Panc1 (cell line): Measurements from ENCODE around the gene WBP2NL. TPM values are rescaled to one million over a fixed set of nuclear protein-coding genes. Genes with fewer than 3 reads are reported as not detected.

Experiments
- ATAC-seq: fragments of 200-7000 bp; cut with Tn5 transposase; 2 replicates; pipeline ENCODE4 v1.9.1; 2020; ENCODE audit warnings: mild to moderate bottlenecking, moderate library complexity
- BruUV-seq: library from RNA; stranded (reverse); fragments of 400-500 nt; replicated peaks from 2 replicates; lab custom pipeline; 2021; lab: Mats Ljungman, UMichigan
- CTCF ChIA-PET: fragments of 300-600 bp; sonication (Branson Sonifier 250); formaldehyde crosslinking; loops from one replicate; lab custom pipeline; 2022; ENCODE audit warnings: antibody characterized with exemption; lab: Charles Lee
- POLR2A ChIA-PET: fragments of 300-600 bp; sonication (Branson Sonifier 250); formaldehyde crosslinking; loops from one replicate; lab custom pipeline; 2022; ENCODE audit warnings: antibody characterized with exemption; lab: Charles Lee
- DNase-seq: peaks from one replicate; pipeline ENCODE4 v3.0.0-alpha.2; 2010; ENCODE audit warnings: low read depth, low spot score
- H3K27ac ChIP-seq: 2 replicates; pipeline ENCODE4 v1.5.1; 2011; ENCODE audit warnings: mild to moderate bottlenecking, low read length, inconsistent platforms
- H3K27me3 ChIP-seq: fragments of 200-500 bp; sonication (Bioruptor generic); 2 replicates; pipeline ENCODE4 v1.6.0; 2014; ENCODE audit warnings: low read length, inconsistent platforms; ENCODE audit not compliant: control insufficient read depth, insufficient read depth
- H3K36me3 ChIP-seq: fragments of 200-500 bp; sonication (Bioruptor generic); 2 replicates; pipeline ENCODE4 v1.5.1; 2014; ENCODE audit warnings: inconsistent platforms, mild to moderate bottlenecking, low read length, moderate library complexity; ENCODE audit not compliant: control insufficient read depth, insufficient read depth
- H3K4me1 ChIP-seq: 2 replicates; pipeline ENCODE4 v1.5.1; 2011; ENCODE audit warnings: inconsistent platforms, mild to moderate bottlenecking, low read length, moderate library complexity; ENCODE audit not compliant: control insufficient read depth, insufficient read depth
- H3K4me3 ChIP-seq, 2 experiments: 2 replicates each; pipeline ENCODE4 v1.5.1; 2011 to 2012; ENCODE audit warnings: low read depth in 2 of 2, low read length in 2 of 2, mild to moderate bottlenecking in 2 of 2, inconsistent platforms in 1 of 2, moderate library complexity in 1 of 2
- H3K9me3 ChIP-seq: fragments of 200-500 bp; sonication (Bioruptor generic); 2 replicates; pipeline ENCODE4 v1.5.1; 2014; ENCODE audit warnings: low read depth, mild to moderate bottlenecking, inconsistent platforms, low read length, moderate library complexity; ENCODE audit not compliant: control insufficient read depth, insufficient read depth
- CTCF ChIP-seq: fragments of 450-650 bp; IDR thresholded peaks from 2 replicates; pipeline ENCODE4 v1.5.1; 2017; ENCODE audit warnings: mild to moderate bottlenecking
- POLR2AphosphoS5 ChIP-seq: IDR thresholded peaks from 2 replicates; pipeline ENCODE4 v1.6.1; 2012; ENCODE audit warnings: mild to moderate bottlenecking, low read depth, low read length, moderate library complexity
- REST ChIP-seq, 2 experiments: IDR thresholded peaks; 2 replicates each; pipeline ENCODE4 v1.6.1; 2011 to 2012; ENCODE audit warnings: low read depth in 2 of 2, control low read depth in 1 of 2, low read length in 1 of 2, mild to moderate bottlenecking in 1 of 2, moderate library complexity in 1 of 2; ENCODE audit not compliant: insufficient read depth in 1 of 2
- SIN3A ChIP-seq: IDR thresholded peaks from 2 replicates; pipeline ENCODE4 v1.6.1; 2012; ENCODE audit warnings: low read depth, mild to moderate bottlenecking, low read length, moderate library complexity, borderline replicate concordance; ENCODE audit not compliant: insufficient read depth
- TCF7L2 ChIP-seq: IDR thresholded peaks from 2 replicates; pipeline ENCODE4 v1.6.1; 2011; ENCODE audit warnings: mild to moderate bottlenecking, low read depth, low read length, inconsistent platforms
- in situ Hi-C: cut with HindIII; loops from 2 replicates; pipeline ENCODE4 v1.10.0; 2016; ENCODE audit warnings: low sequenced_read_pairs, low pct_unique_long_range_greater_than_20kb
- intact Hi-C: fragments of 100-400 bp; cut with micrococcal nuclease; formaldehyde crosslinking; loops from one replicate; pipeline ENCODE4 v1.10.0; 2022; ENCODE audit not compliant: unreplicated experiment
- total RNA-seq: library from RNA; stranded (reverse); gene quantifications from one replicate; pipeline ENCODE4 v1.2.1, GENCODE V29; 2021; ENCODE audit not compliant: unreplicated experiment

Gene WBP2NL
- total RNA-seq, 1 experiment from 2014 or later, result 0.44 TPM

DNA sequence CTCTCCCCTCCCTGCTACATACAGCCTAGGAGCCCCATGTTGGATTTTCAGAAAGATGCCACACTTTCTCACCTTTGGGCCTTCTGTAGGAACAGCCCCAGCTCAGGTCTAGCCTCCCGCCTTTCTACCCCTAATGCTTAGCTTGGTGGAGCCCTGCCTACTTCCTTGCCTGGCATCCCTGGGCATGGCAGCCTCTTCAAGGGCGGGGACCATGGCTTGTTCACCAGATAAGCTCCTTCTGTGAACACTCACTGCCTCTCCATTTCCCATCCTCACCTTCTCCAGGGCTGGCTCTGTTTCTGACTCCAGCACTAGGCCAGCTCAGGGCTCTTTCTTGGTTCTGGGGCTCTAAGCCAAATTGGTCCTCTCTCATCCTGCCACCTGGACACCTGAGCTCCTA lies 28.0 kb upstream of the WBP2NL start:
- DNase-seq (no peak), ATAC-seq (no peak)
- ChIA-PET POLR2A (no interaction called here), CTCF (no interaction called here)
- no peaks in the 10 kb centered on the region for H3K36me3 ChIP-seq
- no TSS peak for BruUV-seq
- H3K4me3 ChIP-seq, result no peak overlapping the region
- H3K4me1 ChIP-seq, result no peaks in the 10 kb centered on the region
- 0 out of 2 replicates have a peak, but pooled peaks cover 2% of the 10 kb centered on the region for H3K27me3 ChIP-seq
- H3K9me3 ChIP-seq, result no peaks in the 10 kb centered on the region
- TF ChIP-seq CTCF (no peak), POLR2AphosphoS5 (no peak), SIN3A (no peak), TCF7L2 (no peak), REST (IDR thresholded peaks at IDR 0.05; ENCODE audit: insufficient read depth in 1 of 2, low read depth in 2 of 2, low read length in 1 of 2) (no peak)
- intact Hi-C loops (no loop called here), in situ Hi-C loops (no loop called here)
- H3K27ac ChIP-seq, result no peak overlapping the region

DNA sequence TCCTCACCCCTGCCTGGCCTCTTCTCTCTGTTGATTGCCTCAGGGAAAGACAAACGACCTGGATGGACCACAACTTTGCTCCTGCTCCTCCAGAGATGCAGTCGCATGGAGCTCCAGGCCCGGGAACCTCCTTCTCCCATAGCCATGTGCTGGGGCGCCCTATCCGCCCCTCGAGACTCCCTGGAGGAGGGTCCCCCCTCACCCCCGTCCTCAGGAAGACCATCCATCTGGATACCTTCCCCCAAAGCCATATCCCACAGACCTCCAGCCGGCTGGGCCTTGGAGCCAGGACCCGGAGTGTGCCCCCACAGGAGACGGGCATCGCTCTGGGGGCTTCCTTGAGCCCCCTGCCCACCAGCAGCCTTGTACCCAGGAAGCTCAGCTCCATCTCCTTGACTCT lies 27.2 kb upstream of the WBP2NL start:
- BruUV-seq, result no TSS peak
- Histone ChIP-seq H3K27ac (no peak overlapping the region), H3K4me1 (no peaks in the 10 kb centered on the region), H3K9me3 (no peaks in the 10 kb centered on the region), H3K36me3 (no peaks in the 10 kb centered on the region), H3K4me3 (no peak overlapping the region), H3K27me3 (peaks cover 6% of the 10 kb centered on the region; the same call in 1 of the 2 replicates)
- CTCF ChIA-PET, result no interaction called here
- no peak for ATAC-seq
- intact Hi-C loops, result no loop called here
- POLR2A ChIA-PET, result no interaction called here
- TF ChIP-seq POLR2AphosphoS5 (no peak), SIN3A (no peak), CTCF (no peak), REST (IDR thresholded peaks at IDR 0.05; ENCODE audit: insufficient read depth in 1 of 2, low read depth in 2 of 2, low read length in 1 of 2) (no peak), TCF7L2 (no peak)
- DNase-seq, result no peak
- in situ Hi-C loops, result no loop called here
